Neural progenitor cell (in vitro differentiated cells): Measurements from ENCODE around the gene GLIS2. TPM values are rescaled to one million over a fixed set of nuclear protein-coding genes. Genes with fewer than 3 reads are reported as not detected.
A peak's percentile ranks its signal among the peaks of the same experiment; 100 is the strongest.

ENCODE experiments used
- DNase-seq: peaks from one replicate; pipeline ENCODE4 v3.0.0-alpha.2; 2016; ENCODE audit warnings: low spot score
- H2AFZ ChIP-seq: fragments of 200-600 bp; sonication (generic); replicated peaks from 2 replicates; pipeline ENCODE4 v1.6.1; 2016; ENCODE audit warnings: antibody characterized with exemption
- H3F3A ChIP-seq: fragments of 200-600 bp; sonication (generic); 2 replicates; pipeline ENCODE4 v1.6.1; 2016; ENCODE audit warnings: antibody characterized with exemption, low read depth
- H3K27ac ChIP-seq: fragments of 200-600 bp; sonication (generic); 2 replicates; pipeline ENCODE4 v1.5.1; 2016; ENCODE audit warnings: mild to moderate bottlenecking
- H3K27me3 ChIP-seq: fragments of 200-600 bp; sonication (generic); 2 replicates; pipeline ENCODE4 v1.6.1; 2016; ENCODE audit warnings: mild to moderate bottlenecking, moderate library complexity
- H3K36me3 ChIP-seq: fragments of 200-600 bp; sonication (generic); 2 replicates; pipeline ENCODE4 v1.5.1; 2016
- H3K4me1 ChIP-seq: fragments of 200-600 bp; sonication (generic); 2 replicates; pipeline ENCODE4 v1.6.1; 2016; ENCODE audit warnings: mixed run types
- H3K4me2 ChIP-seq: fragments of 200-600 bp; sonication (generic); 2 replicates; pipeline ENCODE4 v1.6.1; 2016
- H3K4me3 ChIP-seq: fragments of 200-600 bp; sonication (generic); 2 replicates; pipeline ENCODE4 v1.5.1; 2016
- H3K79me2 ChIP-seq: fragments of 200-600 bp; sonication (generic); 2 replicates; pipeline ENCODE4 v1.6.1; 2016; ENCODE audit warnings: low read depth
- H3K9ac ChIP-seq: fragments of 200-600 bp; sonication (generic); 2 replicates; pipeline ENCODE4 v1.6.1; 2016
- H3K9me3 ChIP-seq: fragments of 200-600 bp; sonication (generic); 2 replicates; pipeline ENCODE4 v1.5.1; 2016; ENCODE audit warnings: low read depth
- H4K20me1 ChIP-seq: fragments of 200-600 bp; sonication (generic); 2 replicates; pipeline ENCODE4 v1.6.1; 2016; ENCODE audit warnings: low read depth
- H3K27ac Mint-ChIP-seq: 3 replicates; pipeline ENCODE4 v1.8.0; 2021; ENCODE audit warnings: mixed read lengths
- H3K27me3 Mint-ChIP-seq: 2 replicates; pipeline ENCODE4 v1.8.0; 2022; ENCODE audit warnings: low read depth, mild to moderate bottlenecking, inconsistent platforms, moderate library complexity, mixed read lengths; ENCODE audit not compliant: insufficient read depth
- H3K36me3 Mint-ChIP-seq: 3 replicates; pipeline ENCODE4 v1.8.0; 2021; ENCODE audit warnings: mixed read lengths
- H3K4me1 Mint-ChIP-seq: 3 replicates; pipeline ENCODE4 v1.8.0; 2021; ENCODE audit warnings: mixed read lengths
- H3K4me3 Mint-ChIP-seq: 3 replicates; pipeline ENCODE4 v1.8.0; 2021; ENCODE audit warnings: mild to moderate bottlenecking, moderate library complexity, mixed read lengths
- H3K9me3 Mint-ChIP-seq: 3 replicates; pipeline ENCODE4 v1.8.0; 2020; ENCODE audit warnings: mixed read lengths
- CTCF ChIP-seq: fragments of 200-600 bp; sonication (generic); IDR thresholded peaks from 2 replicates; pipeline ENCODE4 v1.5.1; 2017; ENCODE audit warnings: antibody characterized with exemption, mild to moderate bottlenecking
- EZH2 ChIP-seq: fragments of 200-600 bp; sonication (generic); IDR thresholded peaks from 2 replicates; pipeline ENCODE4 v1.6.1; 2017; ENCODE audit warnings: antibody characterized with exemption, mild to moderate bottlenecking, moderate library complexity
- EZH2phosphoT487 ChIP-seq: fragments of 200-600 bp; sonication (generic); IDR thresholded peaks from 2 replicates; pipeline ENCODE4 v1.6.1; 2017; ENCODE audit warnings: antibody characterized with exemption
- total RNA-seq: library from RNA; depleted of rRNA; stranded (reverse); fragments of >200 nt; gene quantifications from 2 replicates; pipeline ENCODE4 v1.2.3, GENCODE V29; 2015; ENCODE audit warnings: low replicate concordance

GLIS2 gene
- total RNA-seq, 1 donor from 2014 or later, result 0.15 TPM

- Histone ChIP-seq H3K36me3 (no peaks in the 10 kb centered on the region), H3F3A (peaks cover 40% of the 10 kb centered on the region), H3K4me2 (peak overlapping the region; percentile 79), H3K27ac (no peak overlapping the region), H2AFZ (no peak overlapping the region), H3K4me1 (peaks cover 16% of the 10 kb centered on the region), H4K20me1 (no peaks in the 10 kb centered on the region), H3K27me3 (no peaks in the 10 kb centered on the region), H3K4me3 (peak overlapping the region; percentile 53), H3K9ac (no peak overlapping the region), H3K79me2 (no peaks in the 10 kb centered on the region), H3K9me3 (no peaks in the 10 kb centered on the region)
- Mint-ChIP-seq H3K9me3 (no peaks in the 10 kb centered on the region), H3K27ac (peak overlapping the region; percentile 82), H3K4me3 (peak overlapping the region; percentile 87), H3K36me3 (no peaks in the 10 kb centered on the region), H3K27me3 (peaks cover 13% of the 10 kb centered on the region), H3K4me1 (peaks cover 41% of the 10 kb centered on the region)
- no peak for TF ChIP-seq EZH2
- no peak for TF ChIP-seq EZH2phosphoT487
- TF ChIP-seq CTCF, result no peak
- DNase-seq, result peak; percentile 45
Measured at GRCh38 chr16:4306470-4307214, 9.2 kb upstream of the GLIS2 start.

GRCh38 chr16:4307215-4308037 lies 8.4 kb upstream of the GLIS2 start:
- Histone ChIP-seq H2AFZ (peak overlapping the region; percentile 69), H3K27me3 (peaks cover 2% of the 10 kb centered on the region), H3K9ac (no peak overlapping the region), H3K36me3 (no peaks in the 10 kb centered on the region), H3K4me3 (peak overlapping the region; percentile 53), H3K79me2 (no peaks in the 10 kb centered on the region), H3K4me1 (peaks cover 16% of the 10 kb centered on the region), H3K27ac (no peak overlapping the region), H3K9me3 (no peaks in the 10 kb centered on the region), H4K20me1 (no peaks in the 10 kb centered on the region), H3K4me2 (peak overlapping the region; percentile 79), H3F3A (peaks cover 40% of the 10 kb centered on the region)
- peak; percentile 97 for DNase-seq
- peaks cover 41% of the 10 kb centered on the region for H3K4me1 Mint-ChIP-seq
- TF ChIP-seq CTCF (no peak), EZH2phosphoT487 (no peak), EZH2 (no peak)
- peak overlapping the region; percentile 59 for H3K27ac Mint-ChIP-seq
- peak overlapping the region; percentile 87 for H3K4me3 Mint-ChIP-seq
- peaks cover 13% of the 10 kb centered on the region for H3K27me3 Mint-ChIP-seq
- H3K9me3 Mint-ChIP-seq, result no peaks in the 10 kb centered on the region
- no peaks in the 10 kb centered on the region for H3K36me3 Mint-ChIP-seq

GRCh38 chr16:4309102-4309832 lies 6.6 kb upstream of the GLIS2 start:
- Histone ChIP-seq H3K9ac (no peak overlapping the region), H3K27me3 (peaks cover 20% of the 10 kb centered on the region), H3K27ac (no peak overlapping the region), H3K4me1 (peaks cover 13% of the 10 kb centered on the region), H4K20me1 (no peaks in the 10 kb centered on the region), H3K79me2 (no peaks in the 10 kb centered on the region), H3K4me3 (no peak overlapping the region), H3F3A (peaks cover 48% of the 10 kb centered on the region), H3K4me2 (no peak overlapping the region), H2AFZ (no peak overlapping the region), H3K36me3 (no peaks in the 10 kb centered on the region), H3K9me3 (no peaks in the 10 kb centered on the region)
- Mint-ChIP-seq H3K4me3 (peak overlapping the region; percentile 59), H3K27ac (no peak overlapping the region), H3K4me1 (peaks cover 38% of the 10 kb centered on the region), H3K27me3 (peaks cover 14% of the 10 kb centered on the region), H3K9me3 (no peaks in the 10 kb centered on the region), H3K36me3 (no peaks in the 10 kb centered on the region)
- DNase-seq, result no peak
- TF ChIP-seq CTCF (no peak), EZH2 (no peak), EZH2phosphoT487 (no peak)
